ENCODE results near the gene MVP. TPM values are rescaled to one million over a fixed set of nuclear protein-coding genes. Genes with fewer than 3 reads are reported as not detected.

MVP gene
- total RNA-seq, 1 experiment from 2014 or later: 83.0 TPM

DNA sequence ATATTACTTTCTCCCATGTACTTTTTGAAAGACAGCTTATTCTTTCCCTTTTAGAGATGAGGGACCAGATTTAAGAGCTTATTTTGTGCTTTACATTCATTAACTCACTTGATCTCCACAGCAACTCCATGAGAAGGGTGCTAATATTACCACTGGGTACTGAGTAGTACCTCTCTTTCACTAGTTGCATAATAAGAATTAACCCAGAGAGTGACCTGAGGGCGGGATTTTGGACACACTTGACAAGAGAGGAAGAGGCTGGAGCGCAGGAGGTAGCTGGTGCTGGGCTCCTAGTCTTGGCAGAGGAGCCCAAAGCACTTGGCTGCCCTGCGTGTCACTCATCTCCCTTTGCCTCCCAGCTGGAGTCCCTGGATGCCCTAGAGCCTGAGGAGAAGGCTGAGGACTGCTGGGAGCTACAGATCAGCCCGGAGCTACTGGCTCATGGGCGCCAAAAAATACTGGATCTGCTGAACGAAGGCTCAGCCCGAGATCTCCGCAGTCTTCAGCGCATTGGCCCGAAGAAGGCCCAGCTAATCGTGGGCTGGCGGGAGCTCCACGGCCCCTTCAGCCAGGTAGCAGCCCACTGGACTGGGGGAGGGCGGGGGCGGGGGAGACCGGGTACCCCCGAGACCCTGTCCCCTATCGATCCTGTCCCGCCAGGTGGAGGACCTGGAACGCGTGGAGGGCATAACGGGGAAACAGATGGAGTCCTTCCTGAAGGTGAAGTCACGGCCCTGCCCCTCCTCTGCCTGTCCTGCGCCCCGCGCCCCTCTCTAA lies 15.6 kb upstream of the MVP start:
- DNase-seq (ENCODE audit: low spot score): no peak

DNA sequence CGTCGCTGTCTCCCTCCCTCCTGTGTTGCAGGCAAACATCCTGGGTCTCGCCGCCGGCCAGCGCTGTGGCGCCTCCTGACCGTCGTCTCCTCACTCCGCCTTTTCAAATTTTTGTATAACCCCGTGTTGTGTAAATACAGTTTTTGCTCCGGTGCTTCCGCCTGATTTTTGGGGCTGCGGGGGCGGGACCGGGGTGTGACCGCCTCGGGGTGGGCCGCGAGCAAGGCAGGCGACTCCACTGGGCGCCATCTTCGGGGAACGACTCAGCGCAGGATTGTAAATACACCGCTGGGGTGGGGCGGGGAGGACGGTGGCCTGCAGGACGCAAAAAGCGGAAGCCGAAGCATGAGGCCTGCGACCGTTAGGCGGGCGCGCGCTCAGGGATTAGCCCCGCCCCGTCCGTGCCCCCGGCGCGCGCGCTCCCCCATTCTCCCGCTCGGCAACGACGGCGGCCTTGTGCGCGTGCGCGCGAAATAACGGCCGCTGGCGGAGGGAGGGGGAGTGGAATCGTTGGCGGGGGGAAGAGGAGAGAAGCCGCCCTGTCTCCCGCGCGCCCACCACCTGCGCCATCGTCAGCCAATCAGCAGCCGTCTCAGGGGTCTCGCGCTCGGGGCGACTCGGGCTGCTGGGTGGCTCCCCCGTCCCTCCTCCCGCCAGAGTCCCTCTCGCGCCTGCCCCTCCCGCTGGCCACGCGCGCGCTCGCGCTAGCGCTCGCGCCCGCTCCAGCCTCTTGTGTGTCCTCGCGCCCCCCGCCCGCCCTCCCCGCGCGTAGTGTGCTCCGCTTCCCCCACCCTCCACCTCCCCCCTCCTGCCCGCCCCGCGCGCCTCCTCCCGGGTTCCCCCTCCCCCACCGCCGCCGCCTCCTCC lies 14.8 kb upstream of the MVP start:
- peak; percentile 96 for DNase-seq (ENCODE audit: low spot score)

DNA sequence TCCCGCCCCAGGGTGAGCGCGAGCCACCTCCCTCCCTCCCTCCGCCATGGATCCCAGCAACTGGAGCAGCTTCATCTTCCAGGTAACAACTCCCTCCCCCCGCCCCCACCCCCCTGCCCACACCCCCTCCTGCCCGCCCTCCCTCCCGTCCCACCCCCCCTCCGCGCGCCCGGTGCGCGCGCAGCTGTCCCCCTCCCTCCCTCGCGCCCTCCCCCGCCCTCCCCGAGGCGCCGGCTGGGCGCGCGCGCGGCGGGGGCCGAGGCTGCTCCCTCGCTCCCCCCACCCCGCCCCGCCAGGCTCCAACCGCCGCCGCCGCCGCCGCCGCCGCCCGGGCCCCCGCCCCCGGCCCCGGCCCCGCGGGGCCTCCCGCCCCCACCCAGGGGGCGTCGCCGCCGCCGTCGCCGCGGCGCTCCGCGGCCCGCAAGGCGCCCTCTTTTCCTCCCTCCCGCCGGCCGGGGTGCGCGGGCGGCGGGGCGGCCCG lies 14.1 kb upstream of the MVP start, which contains the start of gene MAZ:
TSS of gene MAZ (plus strand) at position 431 of the 481 bp plus-strand sequence. CDS start 173 bp downstream, outside the sequence.
- peak; percentile 92 for DNase-seq (ENCODE audit: low spot score)

DNA sequence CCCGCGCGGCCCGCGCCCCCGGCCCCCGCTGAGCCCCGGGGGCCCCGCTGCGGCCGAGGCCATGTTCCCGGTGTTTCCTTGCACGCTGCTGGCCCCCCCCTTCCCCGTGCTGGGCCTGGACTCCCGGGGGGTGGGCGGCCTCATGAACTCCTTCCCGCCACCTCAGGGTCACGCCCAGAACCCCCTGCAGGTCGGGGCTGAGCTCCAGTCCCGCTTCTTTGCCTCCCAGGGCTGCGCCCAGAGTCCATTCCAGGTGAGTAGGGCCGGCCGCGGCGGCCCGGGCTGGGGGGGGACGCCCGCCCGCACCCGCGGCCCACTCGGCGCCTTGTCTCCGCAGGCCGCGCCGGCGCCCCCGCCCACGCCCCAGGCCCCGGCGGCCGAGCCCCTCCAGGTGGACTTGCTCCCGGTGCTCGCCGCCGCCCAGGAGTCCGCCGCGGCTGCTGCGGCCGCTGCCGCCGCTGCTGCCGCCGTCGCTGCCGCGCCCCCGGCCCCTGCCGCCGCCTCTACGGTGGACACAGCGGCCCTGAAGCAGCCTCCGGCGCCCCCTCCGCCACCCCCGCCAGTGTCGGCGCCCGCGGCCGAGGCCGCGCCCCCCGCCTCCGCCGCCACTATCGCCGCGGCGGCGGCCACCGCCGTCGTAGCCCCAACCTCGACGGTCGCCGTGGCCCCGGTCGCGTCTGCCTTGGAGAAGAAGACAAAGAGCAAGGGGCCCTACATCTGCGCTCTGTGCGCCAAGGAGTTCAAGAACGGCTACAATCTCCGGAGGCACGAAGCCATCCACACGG lies 13.4 kb upstream of the MVP start:
- peak; percentile 71 for DNase-seq (ENCODE audit: low spot score)

DNA sequence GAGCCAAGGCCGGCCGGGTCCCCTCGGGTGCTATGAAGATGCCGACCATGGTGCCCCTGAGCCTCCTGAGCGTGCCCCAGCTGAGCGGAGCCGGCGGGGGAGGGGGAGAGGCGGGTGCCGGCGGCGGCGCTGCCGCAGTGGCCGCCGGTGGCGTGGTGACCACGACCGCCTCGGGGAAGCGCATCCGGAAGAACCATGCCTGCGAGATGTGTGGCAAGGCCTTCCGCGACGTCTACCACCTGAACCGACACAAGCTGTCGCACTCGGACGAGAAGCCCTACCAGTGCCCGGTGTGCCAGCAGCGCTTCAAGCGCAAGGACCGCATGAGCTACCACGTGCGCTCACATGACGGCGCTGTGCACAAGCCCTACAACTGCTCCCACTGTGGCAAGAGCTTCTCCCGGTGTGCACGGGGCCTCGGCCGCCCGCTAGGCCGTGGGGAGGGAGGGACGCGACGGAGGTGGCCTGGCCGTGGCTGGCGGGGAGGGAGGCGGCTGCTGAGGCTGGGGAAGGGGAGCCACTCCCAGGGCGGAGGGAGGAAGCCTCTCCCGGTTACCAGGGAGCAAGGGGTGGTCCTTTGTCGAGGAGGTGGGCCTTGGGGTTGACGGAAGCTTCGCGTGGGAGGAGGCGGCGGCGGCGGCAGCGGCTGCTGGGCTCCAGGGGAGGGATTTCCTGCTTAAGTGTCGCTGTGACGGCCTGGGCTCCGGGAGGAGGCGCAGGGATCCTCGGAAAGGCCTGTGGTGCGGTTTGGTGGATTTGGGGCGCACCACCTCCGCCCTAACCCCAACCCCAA lies 12.6 kb upstream of the MVP start:
- DNase-seq (ENCODE audit: low spot score): peak; percentile 86

DNA sequence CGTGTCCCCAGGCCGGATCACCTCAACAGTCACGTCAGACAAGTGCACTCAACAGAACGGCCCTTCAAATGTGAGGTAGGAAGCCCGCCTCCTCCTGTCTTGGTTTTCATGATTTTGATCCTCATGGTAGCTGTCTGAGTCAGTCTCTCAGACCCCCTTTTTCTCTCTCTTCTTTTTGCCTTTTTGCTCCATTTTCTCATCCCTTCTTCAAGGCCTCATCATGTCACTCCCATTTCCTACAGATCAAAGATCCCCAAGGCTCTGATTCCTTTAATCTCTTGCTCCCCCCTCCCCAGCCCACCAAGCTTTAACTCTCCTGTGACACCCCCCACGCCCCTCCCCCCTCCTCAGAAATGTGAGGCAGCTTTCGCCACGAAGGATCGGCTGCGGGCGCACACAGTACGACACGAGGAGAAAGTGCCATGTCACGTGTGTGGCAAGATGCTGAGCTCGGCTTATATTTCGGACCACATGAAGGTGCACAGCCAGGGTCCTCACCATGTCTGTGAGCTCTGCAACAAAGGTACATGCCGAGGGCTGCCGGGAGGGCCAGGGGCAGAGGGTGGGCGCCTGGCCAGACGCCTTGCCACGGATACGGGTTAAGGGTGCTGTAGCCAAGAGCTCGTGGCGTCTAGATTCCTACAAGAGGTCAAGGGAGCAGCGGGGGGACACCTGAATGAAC lies 11.9 kb upstream of the MVP start:
- DNase-seq (ENCODE audit: low spot score): no peak

DNA sequence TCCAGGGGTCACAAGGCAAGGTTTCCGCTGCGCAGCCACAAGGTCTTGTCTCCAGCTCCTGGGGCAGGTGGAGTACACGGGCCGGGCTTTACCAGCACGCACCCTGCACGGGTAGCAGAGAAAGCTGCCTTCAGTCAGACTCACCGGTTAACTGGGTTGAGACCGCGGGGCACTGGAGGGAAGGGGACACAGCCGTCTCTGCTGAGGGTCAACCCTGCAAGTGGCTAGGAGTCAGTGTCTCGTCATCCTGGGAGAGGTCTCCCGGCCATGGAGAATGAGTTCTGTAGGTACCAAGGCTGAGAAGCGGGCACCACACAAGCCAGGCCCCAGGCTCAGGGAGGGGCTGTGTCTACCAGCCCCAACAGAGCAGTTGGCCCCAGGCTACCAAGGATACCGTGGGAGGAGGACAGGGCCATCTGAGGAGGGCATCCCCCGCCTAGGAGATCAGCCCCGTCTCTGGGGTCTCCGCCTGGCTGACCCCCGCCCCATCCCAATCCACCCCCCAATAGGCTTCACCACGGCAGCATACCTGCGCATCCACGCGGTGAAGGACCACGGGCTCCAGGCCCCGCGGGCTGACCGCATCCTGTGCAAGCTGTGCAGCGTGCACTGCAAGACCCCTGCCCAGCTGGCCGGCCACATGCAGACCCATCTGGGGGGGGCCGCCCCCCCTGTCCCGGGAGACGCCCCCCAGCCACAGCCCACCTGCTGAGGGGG lies 11.1 kb upstream of the MVP start:
- DNase-seq (ENCODE audit: low spot score): no peak

DNA sequence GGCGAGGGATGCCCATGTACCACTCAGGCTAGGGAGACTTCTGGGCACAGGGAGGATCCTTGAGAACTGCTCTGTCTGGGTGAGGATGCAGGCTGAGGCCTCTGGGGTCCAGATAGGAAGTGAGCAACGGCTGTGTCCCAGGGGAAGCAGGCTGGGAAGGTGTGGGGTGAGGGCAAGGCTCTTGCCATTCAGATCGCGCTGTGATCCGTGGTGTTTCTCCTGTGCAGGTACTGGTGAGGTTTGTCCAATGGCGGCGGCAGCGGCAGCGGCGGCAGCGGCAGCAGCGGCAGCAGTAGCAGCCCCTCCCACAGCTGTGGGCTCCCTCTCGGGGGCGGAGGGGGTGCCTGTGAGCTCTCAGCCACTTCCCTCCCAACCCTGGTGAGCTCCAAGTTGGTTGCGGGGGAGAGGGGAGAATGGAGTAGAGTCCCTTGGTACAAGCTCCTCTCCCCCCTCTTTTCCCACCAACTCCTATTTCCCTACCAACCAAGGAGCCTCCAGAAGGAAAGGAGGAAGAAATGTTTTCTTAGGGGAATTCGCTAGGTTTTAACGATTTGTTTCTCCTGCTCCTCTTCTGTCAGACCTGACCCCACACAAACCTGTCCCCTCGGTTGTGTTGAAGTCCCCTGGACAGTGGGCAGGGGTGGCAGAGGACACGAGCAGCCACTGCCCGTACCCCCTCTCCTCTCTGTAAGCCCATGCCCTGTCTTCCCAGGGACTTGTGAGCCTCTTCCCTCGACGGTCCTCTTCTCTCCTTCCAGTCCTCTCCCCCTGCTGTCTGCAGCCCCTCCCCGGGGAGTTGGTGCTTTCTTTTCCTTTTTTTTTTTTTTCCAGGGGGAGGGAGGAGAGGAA lies 10.2 kb upstream of the MVP start:
- DNase-seq (ENCODE audit: low spot score): no peak

DNA sequence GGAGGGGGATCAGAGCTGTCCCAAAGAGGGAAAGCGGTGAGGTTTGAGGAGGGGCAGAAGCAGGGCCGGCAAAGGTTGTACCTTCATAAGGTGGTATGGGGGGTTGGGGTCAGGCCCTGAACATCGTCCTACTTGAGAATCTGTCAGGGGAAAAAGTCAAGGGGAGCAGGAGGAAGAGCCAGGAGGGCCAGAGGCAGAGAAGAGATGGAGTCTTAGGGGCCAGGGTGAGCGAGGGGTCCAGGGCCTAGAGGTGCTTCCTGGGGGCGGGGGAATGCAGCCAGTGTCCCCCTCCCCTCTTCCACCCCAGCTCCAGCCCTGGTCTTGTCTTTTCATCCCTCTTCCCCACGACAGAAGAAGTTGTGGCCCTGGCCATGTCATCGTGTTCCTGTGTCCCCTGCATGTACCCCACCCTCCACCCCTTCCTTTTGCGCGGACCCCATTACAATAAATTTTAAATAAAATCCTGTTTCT lies 9.5 kb upstream of the MVP start:
- no peak for DNase-seq (ENCODE audit: low spot score)

DNA sequence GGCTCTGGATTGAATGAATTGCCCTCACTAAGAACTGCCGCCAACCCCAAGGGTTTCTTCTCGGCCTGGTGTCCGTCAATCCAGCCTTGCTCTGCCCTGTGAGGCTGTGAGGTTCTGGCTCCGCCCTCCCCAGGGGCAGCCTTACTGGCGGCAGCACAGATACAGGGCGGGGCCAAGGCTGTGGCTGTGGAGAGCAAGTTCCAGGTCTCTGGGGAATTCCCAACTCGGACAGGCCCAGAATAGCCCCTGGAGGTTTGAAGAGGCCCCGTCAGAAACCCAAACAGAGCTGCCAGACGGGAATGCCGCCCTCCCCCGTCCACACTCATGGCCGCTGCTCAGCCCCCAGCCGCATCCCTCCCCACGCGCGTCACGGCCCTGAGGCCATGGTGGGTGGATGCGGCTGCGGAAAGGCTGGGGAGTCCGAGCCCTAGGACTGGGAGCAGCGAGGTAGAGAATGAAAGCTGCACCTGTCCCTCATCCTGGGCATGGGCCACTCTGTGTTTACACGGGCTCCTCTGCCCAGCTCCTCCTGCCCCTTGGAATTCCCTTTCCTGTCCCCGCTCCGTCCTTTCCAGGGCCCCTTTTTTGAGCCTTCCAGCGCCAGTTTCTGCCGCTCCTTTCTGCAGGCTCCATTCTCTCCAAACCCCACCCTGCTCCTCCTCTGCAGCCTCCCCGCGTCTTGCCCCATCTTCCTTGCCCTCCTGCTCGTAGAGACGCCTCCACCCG lies 8.9 kb upstream of the MVP start:
- peak; percentile 98 for DNase-seq (ENCODE audit: low spot score)

DNA sequence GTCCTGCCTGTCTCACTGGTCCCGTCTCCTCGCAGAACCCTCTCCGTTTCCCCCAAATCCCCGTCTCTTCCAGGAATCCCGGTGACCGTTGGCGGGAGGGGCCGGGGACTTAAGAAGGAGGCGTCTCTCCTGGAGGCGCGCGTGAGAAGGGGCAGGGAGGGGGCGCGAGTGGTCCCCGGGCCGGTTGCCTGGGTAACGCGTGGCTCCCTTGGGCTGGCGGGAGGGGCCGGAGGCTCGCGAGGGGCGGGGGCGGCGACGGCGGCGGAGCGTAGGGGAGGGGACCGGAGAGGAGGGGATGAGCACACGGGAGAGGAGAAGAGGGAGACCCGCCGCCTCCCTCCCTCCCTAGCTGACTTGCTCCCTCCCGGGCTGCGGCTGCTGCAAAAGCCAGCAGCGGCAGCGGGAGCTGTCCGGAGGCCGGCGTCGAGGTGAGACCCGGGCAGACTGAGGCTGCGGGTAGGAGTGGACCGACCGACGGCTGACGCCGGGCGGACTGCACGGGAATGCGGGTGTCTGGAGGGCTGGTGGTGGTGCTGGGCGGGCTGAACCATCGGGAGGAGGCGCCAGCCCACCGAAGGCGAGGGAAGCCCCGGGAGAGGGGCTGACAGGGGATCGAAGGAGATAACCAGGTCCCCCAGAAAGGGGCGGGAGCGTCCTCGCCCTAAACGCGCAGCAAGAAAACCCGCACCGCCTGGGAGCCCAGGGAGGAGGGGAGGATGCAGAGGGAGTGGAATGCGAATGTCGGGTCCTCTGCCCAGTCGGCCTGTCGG lies 8.2 kb upstream of the MVP start, which contains the start of gene PRRT2:
TSS of gene PRRT2 (plus strand) at position 298 of the 770 bp plus-strand sequence. CDS start 862 bp downstream, outside the sequence.
- peak; percentile 39 for DNase-seq (ENCODE audit: low spot score)

DNA sequence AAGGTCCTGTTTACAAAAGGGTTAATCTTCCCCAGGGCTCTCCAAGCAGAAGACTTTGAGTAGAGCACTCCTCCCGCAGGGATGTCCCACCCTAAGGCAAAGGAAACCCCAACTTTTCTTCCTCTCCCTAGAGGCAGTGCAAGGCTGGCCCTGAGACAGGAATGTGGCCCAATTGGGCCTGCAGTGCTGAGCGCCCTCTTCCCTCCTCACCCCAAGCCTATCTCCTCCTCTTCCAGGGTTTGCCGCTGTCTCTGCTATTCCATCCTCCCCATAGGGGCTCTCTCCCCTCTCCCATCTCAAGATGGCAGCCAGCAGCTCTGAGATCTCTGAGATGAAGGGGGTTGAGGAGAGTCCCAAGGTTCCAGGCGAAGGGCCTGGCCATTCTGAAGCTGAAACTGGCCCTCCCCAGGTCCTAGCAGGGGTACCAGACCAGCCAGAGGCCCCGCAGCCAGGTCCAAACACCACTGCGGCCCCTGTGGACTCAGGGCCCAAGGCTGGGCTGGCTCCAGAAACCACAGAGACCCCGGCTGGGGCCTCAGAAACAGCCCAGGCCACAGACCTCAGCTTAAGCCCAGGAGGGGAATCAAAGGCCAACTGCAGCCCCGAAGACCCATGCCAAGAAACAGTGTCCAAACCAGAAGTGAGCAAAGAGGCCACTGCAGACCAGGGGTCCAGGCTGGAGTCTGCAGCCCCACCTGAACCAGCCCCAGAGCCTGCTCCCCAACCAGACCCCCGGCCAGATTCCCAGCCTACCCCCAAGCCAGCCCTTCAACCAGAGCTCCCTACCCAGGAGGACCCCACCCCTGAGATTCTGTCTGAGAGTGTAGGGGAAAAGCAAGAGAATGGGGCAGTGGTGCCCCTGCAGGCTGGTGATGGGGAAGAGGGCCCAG lies 7.3 kb upstream of the MVP start:
- no peak for DNase-seq (ENCODE audit: low spot score)

DNA sequence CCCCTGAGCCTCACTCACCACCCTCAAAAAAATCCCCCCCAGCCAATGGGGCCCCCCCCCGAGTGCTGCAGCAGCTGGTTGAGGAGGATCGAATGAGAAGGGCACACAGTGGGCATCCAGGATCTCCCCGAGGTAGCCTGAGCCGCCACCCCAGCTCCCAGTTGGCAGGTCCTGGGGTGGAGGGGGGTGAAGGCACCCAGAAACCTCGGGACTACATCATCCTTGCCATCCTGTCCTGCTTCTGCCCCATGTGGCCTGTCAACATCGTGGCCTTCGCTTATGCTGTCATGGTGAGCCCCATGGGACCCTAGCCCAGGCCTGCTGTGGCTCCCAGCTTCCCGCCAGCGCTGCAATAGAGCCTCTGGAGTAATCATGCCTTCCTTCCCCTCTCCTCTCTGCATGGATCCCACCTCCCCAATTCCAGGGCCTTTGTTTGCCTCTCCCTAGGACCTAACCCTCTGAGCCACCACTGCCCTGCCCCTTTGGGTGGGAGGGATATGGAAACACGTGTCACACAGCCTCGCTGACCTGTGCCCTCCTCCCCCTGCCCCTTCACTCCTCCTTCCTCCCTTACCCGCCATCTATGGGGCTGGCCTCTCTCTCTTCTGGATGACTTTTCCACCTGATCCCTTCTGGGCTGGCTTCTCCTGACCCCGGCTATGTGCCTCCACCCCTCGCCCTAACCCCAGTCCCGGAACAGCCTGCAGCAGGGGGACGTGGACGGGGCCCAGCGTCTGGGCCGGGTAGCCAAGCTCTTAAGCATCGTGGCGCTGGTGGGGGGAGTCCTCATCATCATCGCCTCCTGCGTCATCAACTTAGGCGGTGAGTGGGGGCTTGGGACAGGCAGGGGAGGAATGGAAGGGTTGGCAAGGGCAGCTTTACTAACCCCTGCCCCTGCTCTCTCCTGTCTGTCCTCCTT lies 6.4 kb upstream of the MVP start:
- no peak for DNase-seq (ENCODE audit: low spot score)

DNA sequence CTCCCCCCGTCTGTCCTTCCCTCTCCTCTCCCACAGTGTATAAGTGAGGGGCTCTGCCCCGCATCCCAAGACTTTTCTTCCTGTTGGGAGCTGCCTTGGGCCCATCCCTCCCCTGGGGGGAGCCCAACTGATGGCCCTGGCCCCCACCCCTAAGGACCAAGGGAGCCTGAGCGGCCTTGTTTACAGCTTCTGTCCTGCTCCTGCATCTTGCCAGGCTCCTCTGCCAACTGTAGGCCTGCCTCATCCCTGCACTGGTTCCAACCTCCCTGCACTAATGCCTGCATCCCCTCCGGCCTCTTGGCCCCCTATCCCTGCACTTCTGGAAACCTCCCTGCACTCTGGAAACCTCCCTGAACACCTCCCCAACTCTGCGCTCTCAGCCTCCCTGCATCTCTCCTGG lies 5.7 kb upstream of the MVP start:
- DNase-seq (ENCODE audit: low spot score): no peak
